ENCODE measurements around the gene SHLD2.
"Not testable (repeated sequence)": the region's sequence is repeated elsewhere in the genome, so short reads cannot be mapped to it uniquely, and the experiment has no call there.

The SHLD2 gene

GRCh38 chr10:87149020-87149609 lies 54.1 kb downstream of the SHLD2 start:
- H3K27me3 ChIP-seq (ENCODE audit: control insufficient read depth, insufficient read depth, low read length); H3K36me3 ChIP-seq (ENCODE audit: control insufficient read depth, insufficient read depth, low read length); H2AFZ ChIP-seq; H3K9me3 ChIP-seq (ENCODE audit: control insufficient read depth, low read length); H3K4me1 ChIP-seq; H3K4me3 ChIP-seq (ENCODE audit: low read depth, low read length); H3K9ac ChIP-seq; H3K79me2 ChIP-seq; H3K4me2 ChIP-seq (ENCODE audit: low read length); H3K27ac ChIP-seq: not testable (repeated sequence)
- peak; percentile 33 for TF ChIP-seq CTCF (IDR thresholded peaks at IDR 0.05)

GRCh38 chr10:87151516-87151915 lies 56.5 kb downstream of the SHLD2 start:
- H3K36me3 ChIP-seq (ENCODE audit: control insufficient read depth, insufficient read depth, low read length); H3K79me2 ChIP-seq; H3K9ac ChIP-seq; H3K27me3 ChIP-seq (ENCODE audit: control insufficient read depth, insufficient read depth, low read length); H3K9me3 ChIP-seq (ENCODE audit: control insufficient read depth, low read length); H3K4me1 ChIP-seq; H3K4me3 ChIP-seq (ENCODE audit: low read depth, low read length); H3K27ac ChIP-seq; H3K4me2 ChIP-seq (ENCODE audit: low read length); H2AFZ ChIP-seq: not testable (repeated sequence)

- H3K27ac ChIP-seq; H3K9ac ChIP-seq; H3K27me3 ChIP-seq (ENCODE audit: control insufficient read depth, insufficient read depth, low read length); H3K4me1 ChIP-seq; H3K4me3 ChIP-seq (ENCODE audit: low read depth, low read length); H3K9me3 ChIP-seq (ENCODE audit: control insufficient read depth, low read length); H3K36me3 ChIP-seq (ENCODE audit: control insufficient read depth, insufficient read depth, low read length); H3K79me2 ChIP-seq; H2AFZ ChIP-seq; H3K4me2 ChIP-seq (ENCODE audit: low read length): not testable (repeated sequence)
Measured at GRCh38 chr10:87156841-87157240, 61.8 kb downstream of the SHLD2 start.

- H2AFZ ChIP-seq; H3K4me1 ChIP-seq; H3K9ac ChIP-seq; H3K79me2 ChIP-seq; H3K36me3 ChIP-seq (ENCODE audit: control insufficient read depth, insufficient read depth, low read length); H3K9me3 ChIP-seq (ENCODE audit: control insufficient read depth, low read length); H3K4me3 ChIP-seq (ENCODE audit: low read depth, low read length); H3K27me3 ChIP-seq (ENCODE audit: control insufficient read depth, insufficient read depth, low read length); H3K27ac ChIP-seq; H3K4me2 ChIP-seq (ENCODE audit: low read length): not testable (repeated sequence)
Measured at GRCh38 chr10:87157821-87158220, 62.8 kb downstream of the SHLD2 start.

GRCh38 chr10:87162703-87163293 lies 67.8 kb downstream of the SHLD2 start:
- not testable (repeated sequence) for H3K79me2 ChIP-seq; H3K9me3 ChIP-seq (ENCODE audit: control insufficient read depth, low read length); H3K4me3 ChIP-seq (ENCODE audit: low read depth, low read length); H3K27ac ChIP-seq; H3K27me3 ChIP-seq (ENCODE audit: control insufficient read depth, insufficient read depth, low read length); H3K4me1 ChIP-seq; H3K9ac ChIP-seq; H3K4me2 ChIP-seq (ENCODE audit: low read length); H3K36me3 ChIP-seq (ENCODE audit: control insufficient read depth, insufficient read depth, low read length); H2AFZ ChIP-seq

GRCh38 chr10:87163414-87163813 lies 68.4 kb downstream of the SHLD2 start:
- not testable (repeated sequence) for H3K79me2 ChIP-seq; H3K4me3 ChIP-seq (ENCODE audit: low read depth, low read length); H3K4me2 ChIP-seq (ENCODE audit: low read length); H3K27ac ChIP-seq; H3K36me3 ChIP-seq (ENCODE audit: control insufficient read depth, insufficient read depth, low read length); H3K27me3 ChIP-seq (ENCODE audit: control insufficient read depth, insufficient read depth, low read length); H3K9me3 ChIP-seq (ENCODE audit: control insufficient read depth, low read length); H3K9ac ChIP-seq; H3K4me1 ChIP-seq; H2AFZ ChIP-seq

- not testable (repeated sequence) for H3K4me3 ChIP-seq (ENCODE audit: low read depth, low read length); H3K4me1 ChIP-seq; H3K36me3 ChIP-seq (ENCODE audit: control insufficient read depth, insufficient read depth, low read length); H3K27me3 ChIP-seq (ENCODE audit: control insufficient read depth, insufficient read depth, low read length); H2AFZ ChIP-seq; H3K9me3 ChIP-seq (ENCODE audit: control insufficient read depth, low read length); H3K27ac ChIP-seq; H3K79me2 ChIP-seq; H3K9ac ChIP-seq; H3K4me2 ChIP-seq (ENCODE audit: low read length)
Measured at GRCh38 chr10:87169857-87170256, 74.9 kb downstream of the SHLD2 start.

GRCh38 chr10:87170705-87171104 lies 75.7 kb downstream of the SHLD2 start:
- not testable (repeated sequence) for H3K9ac ChIP-seq, H3K27ac ChIP-seq

GRCh38 chr10:87171670-87172069 lies 76.7 kb downstream of the SHLD2 start:
- H3K79me2 ChIP-seq; H3K27me3 ChIP-seq (ENCODE audit: control insufficient read depth, insufficient read depth, low read length); H3K4me3 ChIP-seq (ENCODE audit: low read depth, low read length); H3K9me3 ChIP-seq (ENCODE audit: control insufficient read depth, low read length); H3K27ac ChIP-seq; H2AFZ ChIP-seq; H3K4me2 ChIP-seq (ENCODE audit: low read length); H3K36me3 ChIP-seq (ENCODE audit: control insufficient read depth, insufficient read depth, low read length); H3K9ac ChIP-seq; H3K4me1 ChIP-seq: not testable (repeated sequence)

More at GRCh38 chr10:87170705-87171104, 75.7 kb downstream of the SHLD2 start:
- not testable (repeated sequence) for H3K4me1 ChIP-seq; H3K4me3 ChIP-seq (ENCODE audit: low read depth, low read length); H3K9me3 ChIP-seq (ENCODE audit: control insufficient read depth, low read length); H3K36me3 ChIP-seq (ENCODE audit: control insufficient read depth, insufficient read depth, low read length); H2AFZ ChIP-seq; H3K4me2 ChIP-seq (ENCODE audit: low read length); H3K27me3 ChIP-seq (ENCODE audit: control insufficient read depth, insufficient read depth, low read length); H3K79me2 ChIP-seq

- not testable (repeated sequence) for H3K9me3 ChIP-seq (ENCODE audit: control insufficient read depth, low read length); H3K4me3 ChIP-seq (ENCODE audit: low read depth, low read length); H3K27ac ChIP-seq; H2AFZ ChIP-seq; H3K36me3 ChIP-seq (ENCODE audit: control insufficient read depth, insufficient read depth, low read length); H3K4me1 ChIP-seq; H3K27me3 ChIP-seq (ENCODE audit: control insufficient read depth, insufficient read depth, low read length); H3K79me2 ChIP-seq; H3K4me2 ChIP-seq (ENCODE audit: low read length); H3K9ac ChIP-seq
Measured at GRCh38 chr10:87172178-87172577, 77.2 kb downstream of the SHLD2 start.
